Stimulated activated CD4-positive, alpha-beta T cell treated with anti-CD3 and anti-CD28 coated beads, Interleukin-2, amount 100 ng/mL, for 48 hours (primary cell): ENCODE results near the gene FA2H.
A peak's percentile ranks its signal among the peaks of the same experiment; 100 is the strongest.

ENCODE experiments used
- DNase-seq, 2 donors: peaks; one replicate each; pipeline ENCODE4 v3.0.0-alpha.2; 2020

The FA2H gene

DNA sequence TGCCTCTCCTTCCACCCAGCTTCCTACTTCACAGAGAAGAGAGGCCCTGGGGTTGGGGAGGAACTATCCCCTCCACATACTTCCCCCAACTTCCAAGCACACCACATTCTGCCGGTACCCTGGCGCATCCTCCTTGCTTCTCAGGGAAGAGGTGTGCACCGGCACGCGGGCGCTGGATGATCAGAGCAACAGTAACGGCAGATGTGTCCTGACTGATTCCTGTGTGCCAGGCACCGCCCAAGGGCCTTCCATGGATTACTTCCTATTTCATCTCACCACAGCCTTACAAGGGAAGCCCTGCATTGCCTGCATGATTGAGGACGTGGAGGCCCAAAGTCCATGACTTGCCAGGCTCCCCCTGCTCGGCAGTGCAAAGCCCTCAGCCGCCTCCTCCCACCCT is 52.9 kb downstream of the FA2H start:
- no peak for DNase-seq

DNA sequence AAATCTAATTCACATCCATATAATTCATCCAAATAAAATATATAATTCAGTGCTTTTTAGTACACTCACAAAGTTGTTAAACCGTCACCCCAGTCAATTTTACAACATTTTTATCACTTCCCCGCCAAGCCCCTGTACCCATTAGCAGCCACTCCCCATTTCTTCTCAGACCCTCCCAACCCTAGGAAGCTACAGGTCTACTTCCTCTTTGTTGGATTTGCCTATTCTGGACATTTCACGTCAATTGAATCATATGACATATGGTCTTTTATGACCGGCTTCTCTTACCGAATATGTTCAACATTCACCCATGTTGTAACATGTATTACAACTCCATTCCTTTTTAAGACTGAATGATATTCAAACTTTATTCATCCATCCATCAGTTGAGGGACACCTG is 54.0 kb downstream of the FA2H start:
- DNase-seq: no peak

DNA sequence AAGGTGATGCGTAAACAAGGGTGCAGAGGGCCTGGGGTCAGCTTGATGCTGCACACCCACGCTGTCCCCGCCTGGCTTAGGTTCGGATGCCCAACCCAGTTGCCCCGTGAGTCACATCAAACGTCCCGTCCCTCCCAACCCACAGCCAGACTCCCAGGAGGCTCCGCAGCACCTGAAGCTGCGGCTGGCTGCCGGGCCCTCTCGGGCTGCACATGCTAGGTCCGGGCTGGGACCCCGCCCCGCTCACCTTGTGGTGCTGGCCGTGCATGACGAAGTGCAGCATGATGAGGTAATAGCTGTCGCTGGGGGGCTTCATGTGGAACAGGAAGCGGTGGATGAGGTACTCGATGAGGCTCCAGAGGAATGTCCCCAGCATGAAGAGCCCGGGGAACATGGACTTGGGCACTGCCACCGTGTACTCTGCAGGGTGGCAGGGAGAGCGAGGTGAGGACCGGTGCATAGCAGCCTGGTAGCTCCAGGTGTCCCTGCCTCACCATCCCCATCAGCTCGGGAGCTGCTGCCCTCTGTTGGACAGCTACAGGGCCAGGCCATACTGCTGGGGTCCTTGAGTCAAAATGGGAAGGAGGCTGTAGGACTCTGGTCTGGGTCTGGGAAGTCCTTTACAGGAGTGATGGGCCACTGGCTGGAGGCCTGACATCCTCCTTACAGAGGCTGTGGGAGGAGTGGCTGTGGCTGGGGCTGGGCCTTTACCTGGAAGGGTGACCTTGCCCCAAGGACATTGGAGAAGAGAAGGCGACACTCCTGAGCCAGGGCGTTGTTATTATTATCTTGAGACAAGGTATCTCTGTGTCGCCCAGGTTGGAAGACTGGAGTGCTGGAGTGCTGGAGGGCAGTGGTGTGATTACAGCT is 55.6 kb downstream of the FA2H start:
- no peak for DNase-seq

DNA sequence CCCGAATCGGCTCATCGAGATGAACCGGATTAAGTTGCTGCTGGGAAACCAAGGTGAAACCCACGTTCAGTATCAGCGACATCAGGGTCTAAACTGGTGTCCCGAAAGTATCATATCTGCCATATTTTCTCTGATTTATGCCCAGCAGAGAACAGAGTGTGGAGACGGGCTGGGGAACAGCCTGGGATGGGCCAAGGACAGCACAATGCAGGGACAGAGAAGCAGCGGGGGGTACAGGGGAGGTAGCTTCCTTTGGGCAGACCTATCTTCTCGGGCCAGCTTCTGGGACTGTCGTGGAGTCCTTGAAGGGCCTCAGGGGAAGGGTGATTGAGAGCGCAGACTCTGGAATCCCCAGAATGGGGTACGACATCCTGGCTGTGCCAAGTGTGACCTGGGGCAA is 56.5 kb downstream of the FA2H start:
- DNase-seq: no peak

DNA sequence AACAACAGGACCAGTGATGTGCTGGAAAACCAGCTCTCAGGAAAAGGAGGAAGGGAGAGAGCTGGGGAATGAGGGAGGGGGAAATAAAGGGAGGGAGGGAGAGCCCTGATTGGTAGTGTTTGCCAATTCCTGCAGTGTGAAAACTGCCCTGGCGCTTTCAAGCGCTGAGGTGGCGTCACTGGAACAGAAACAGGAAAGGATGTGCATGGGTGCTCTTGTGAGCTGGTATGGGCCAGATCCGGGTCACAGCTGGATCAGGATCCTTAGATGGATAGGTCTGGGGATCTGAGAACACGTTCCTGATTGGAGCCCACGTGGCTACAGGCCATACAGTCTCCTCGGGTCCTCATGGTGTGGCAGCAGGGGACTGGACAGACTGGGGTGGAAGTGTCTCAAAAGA is 57.3 kb downstream of the FA2H start:
- no peak for DNase-seq

DNA sequence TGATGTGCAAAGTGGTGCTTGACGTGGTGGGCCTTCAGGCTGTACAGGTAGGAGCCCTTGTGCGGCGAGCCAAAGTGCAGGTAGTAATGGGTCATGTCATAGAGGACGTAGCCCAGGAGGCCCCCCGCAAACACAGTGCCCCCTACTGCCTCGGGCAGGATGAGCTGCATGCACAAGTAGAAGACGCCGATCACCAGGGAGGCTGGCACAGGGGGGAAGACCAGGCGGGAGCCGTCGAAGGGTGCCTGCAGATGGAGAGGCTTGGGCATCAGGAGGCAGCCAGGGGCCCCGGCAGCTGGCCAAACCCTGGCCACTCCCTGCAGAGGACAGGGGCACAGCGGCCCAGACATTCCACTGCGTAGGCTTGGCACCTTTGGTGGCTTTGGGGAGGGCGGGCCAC is 58.3 kb downstream of the FA2H start:
- DNase-seq: no peak

DNA sequence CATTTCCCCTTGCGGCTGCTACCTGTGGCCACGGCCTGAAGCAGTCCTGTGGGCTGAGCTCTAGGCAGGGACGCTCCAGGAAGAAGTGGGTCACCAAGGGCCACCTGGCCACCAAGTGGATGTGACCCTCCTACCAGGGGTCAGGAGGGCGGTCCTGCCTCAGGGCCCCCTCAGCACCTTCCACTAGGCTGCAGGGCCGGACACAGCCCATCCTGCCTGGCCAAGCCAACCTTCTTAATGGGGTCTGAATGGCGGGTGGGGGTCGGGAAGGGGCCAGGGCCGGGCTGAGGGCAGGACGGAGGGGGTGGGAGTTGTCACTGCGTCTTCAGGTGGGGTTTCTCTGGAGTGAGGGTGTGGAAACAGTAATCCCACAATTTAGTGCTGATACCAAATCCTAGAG is 60.7 kb downstream of the FA2H start:
- no peak for DNase-seq

DNA sequence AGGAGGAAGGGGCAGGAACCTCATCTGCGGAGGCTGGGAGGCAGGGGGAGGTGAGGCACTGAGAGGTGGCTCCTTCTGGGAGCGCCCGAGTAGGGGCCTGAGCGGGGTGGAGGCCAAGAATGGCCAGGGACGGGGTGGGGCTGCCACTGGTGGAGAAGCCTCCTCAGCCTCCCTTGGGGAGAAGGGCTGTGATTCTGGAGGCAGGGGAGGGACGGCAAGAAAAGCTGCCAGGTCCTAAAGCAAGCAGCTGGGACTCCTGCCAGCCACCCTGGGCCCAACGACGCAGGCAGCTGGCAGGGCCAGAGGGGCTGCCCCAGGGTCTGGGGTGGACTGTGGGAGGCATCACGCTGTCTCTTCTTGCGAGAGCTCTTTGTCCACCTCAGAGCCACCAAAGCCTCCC is 61.3 kb downstream of the FA2H start:
- DNase-seq: no peak

DNA sequence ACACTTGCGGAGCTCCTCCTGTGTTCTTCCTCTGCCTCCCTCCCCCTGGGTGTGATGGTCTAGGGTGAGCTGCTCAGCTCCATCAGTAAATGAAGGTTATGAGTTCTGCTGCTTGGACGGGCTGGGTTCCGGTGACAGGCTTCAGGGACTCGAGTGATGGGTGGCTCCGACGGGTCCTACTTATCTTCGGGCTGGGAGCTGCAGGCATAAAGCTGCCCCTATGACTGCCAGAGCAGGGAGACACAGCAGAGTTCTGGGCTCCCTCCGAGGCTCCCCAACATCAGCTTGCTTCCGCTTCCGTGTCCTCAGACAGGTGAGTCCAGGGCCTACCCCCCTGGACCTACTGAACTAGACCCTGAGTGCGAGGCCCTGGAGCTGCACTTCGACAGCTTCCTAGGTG is 62.7 kb downstream of the FA2H start:
- DNase-seq: no peak

DNA sequence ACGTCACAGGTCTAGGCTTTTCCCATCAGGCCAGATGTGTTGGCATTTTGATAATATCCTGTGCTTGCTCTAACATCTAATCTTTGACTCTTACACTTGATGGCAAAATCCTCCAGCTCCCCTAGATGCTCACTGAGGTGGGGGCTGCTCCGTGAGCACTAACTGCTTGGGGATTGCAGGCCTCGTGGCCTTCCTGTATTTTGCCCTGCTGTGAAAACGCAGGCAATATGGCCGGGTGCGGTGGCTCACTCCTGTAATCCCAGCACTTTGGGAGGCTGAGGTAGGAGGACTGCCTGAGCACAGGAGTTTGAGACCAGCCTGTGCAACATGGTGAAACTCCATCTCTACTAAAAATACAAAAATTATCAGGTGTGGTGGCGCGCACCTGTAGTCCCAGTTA is 64.2 kb downstream of the FA2H start:
- no peak for DNase-seq

DNA sequence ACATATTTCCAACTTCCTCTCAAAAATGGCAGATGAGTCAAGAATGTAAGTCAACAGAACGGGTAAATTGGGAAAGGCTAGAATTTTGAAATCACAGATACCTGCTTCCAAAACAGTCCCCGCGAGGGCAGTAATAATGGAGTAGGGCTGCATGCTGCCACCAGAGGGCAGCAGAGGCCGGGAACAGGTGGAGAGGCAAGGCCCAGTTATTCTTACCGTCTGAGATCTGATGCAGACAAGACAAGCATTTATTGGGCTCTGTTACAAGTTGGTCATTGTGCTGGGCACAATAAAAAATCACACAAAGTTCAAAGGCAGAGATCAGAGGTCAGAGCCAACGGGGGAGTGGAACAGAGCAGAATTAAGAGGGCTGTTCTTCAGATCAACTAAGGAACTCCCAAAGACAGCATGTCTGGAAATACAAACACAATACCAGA is 65.2 kb downstream of the FA2H start:
- peak; percentile 80 to 86 for DNase-seq

DNA sequence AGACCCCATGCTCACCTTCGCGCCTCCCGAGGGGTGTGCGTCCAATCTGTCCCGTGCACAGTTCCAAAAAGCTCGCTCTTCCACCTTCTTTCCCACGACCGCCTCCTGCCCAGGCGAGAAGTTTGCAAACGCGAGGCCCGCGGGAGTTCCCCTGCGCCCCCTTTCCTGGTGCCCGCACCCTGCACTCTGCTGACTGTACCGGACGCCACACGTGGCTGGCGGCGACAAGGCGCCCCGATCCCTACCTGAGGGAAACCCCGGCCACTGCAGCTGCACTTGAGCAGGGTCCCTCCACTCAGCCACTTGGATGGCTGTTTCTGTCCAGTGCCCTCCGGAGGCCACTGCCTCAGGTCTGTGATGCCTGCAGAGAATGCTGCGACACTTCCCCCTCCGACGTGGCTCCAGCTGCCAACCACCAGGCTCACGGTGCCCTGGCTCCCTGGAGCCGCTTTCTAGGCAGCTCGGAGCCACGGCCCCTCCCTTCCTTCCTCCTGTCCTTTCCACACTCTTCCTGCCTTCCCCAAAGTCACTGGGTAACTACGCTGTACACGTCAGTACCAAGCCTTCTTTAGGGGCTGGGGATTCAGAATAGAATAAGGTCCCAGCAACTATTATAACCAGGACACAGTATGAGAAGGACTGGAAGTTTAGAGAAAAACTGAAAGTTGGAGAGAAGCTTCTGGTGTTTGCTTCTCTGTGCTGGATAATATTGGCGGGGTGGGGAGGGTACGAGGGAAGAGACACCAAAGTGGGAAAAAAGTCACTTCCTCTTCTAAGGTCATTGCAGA is 74.0 kb downstream of the FA2H start, which contains the start of gene MLKL:
MLKL (minus strand) TSS at position 425 of the 788 bp plus-strand sequence. CDS start 5,105 bp downstream, outside the sequence.
- DNase-seq: peak; percentile 41 to 47

DNA sequence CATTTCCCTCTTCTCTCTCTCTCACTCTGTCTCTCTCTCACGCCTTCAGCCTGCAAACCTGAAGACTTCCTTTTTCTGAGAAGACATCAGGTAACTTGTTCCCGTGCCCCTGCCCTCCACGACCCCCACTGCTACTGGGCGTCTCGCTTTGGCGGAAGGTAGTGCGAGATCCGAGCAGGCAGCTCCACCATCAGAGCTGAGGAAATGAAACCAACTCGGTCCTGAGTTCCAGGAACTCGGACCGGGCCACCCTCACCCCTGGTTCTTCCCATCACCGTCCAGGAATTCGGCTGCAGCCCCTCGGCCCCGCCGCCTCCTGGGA is 74.5 kb downstream of the FA2H start:
- DNase-seq: peak; percentile 17 to 24

DNA sequence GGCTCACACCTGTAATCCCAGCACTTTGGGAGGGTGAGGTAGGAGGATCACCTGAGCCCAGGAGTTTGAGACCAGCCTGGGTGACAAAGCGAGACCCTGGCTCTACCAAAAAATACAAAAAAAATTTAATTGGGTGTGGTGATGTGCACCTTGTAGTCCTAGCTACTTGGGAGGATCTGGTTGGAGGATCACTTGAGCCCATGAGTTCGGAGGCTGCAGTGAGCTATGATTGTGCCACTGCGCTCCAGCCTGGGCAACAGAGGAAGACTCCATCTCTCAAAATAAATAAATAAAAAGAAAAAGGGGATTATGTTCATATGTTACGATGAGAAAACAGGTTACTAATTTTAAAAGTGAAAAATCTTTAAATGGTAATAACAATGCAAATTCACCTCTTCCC is 75.0 kb downstream of the FA2H start:
- DNase-seq: no peak

DNA sequence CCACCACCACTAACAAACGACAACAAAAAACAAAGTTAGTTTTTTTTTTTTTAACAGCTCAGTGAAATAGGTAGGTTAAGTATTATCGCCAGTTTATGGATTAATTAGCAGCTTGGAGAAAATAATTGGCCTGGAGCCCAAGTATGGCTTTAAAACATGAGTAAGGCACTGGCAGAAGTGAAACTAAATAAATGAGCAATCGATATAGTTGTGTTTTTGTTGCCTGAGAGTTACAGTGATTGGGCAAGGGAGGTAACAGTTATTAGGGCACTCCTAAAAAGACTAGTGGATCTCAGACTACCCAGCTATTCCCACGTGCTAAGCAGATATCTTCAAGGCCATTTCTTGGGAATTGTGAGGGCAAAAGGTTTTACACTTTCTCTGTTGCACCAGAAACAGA is 76.4 kb downstream of the FA2H start:
- DNase-seq: no peak

DNA sequence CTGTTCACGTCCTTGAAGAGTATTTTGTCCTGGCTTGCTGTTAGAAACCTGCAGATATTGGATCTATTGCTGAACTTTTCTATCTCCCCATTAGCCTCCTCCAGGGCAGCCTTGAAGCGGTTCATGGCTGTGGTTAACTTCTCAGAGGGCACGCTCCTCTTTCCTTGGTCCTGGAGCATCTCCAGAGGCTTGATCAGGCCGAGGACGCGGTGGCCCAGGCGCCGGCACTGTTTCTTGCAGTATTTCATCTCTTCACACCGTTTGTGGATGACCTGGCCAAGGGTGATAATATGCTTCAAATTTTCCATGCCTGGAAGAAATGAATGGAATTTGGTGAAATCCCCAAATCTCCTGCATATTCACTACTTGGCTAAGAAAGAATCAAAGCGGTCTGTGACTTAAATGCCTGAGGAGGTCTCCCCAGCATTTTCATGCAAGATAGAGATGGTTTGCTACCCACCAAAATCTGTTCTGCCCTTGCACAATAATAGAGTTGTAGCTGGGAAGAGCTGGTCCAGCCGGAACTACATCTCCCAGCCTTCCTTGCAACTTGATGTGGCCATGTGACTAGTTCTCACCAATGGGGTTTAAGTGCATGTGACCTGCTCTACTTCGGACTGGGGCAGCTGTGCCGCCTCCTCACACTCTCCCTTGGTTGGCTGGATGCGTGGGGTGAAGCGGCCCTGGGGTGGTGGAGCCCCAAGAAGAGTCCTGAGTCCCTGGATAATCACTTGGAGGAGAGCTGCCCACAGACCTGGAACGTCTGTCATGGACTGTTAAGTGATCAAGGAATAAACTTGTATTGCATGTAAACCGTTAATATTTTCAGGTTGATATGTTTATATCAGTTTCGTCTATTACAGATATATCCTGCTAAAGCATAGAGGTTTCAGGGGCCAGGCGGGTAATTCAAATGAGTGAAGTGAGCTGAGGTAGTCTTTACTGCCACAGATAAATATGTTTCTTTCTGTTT is 78.9 kb downstream of the FA2H start:
- peak; percentile 39 to 52 for DNase-seq

DNA sequence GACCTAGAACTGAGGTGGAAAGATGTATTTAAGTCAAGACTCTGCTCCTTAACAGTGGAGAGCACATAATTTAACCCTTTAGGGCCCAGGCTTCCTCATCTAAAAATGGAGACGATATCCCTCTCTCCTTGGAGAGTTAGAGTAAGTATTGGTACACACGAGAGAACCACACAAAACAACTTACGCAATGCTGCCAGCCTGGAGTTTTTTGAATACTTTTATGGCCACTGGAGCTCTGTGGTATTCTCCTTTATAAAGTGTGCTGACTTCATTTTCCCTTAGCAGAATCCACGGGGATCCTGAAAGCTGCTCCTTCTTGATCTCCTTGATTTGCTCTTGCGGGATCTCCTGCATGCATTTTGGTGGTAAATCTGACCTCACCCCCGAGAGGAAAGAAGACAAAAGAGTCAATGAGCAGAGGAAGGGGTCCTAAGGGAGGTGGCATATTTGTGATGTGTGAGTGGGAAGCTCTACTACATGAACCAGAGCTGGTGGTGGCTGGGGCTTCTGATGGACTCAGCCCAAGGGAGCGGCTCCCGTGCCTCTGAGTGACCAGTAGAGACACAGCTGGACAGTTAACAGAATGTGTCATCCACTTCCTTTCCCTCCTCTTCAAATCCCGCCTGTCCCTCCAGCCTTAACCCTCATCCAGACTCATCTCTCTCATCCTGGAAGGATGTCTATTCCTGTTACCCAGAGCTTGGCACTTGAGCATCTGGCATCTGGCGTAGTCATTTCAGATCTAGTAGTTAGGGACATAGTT is 83.3 kb downstream of the FA2H start:
- no peak for DNase-seq

DNA sequence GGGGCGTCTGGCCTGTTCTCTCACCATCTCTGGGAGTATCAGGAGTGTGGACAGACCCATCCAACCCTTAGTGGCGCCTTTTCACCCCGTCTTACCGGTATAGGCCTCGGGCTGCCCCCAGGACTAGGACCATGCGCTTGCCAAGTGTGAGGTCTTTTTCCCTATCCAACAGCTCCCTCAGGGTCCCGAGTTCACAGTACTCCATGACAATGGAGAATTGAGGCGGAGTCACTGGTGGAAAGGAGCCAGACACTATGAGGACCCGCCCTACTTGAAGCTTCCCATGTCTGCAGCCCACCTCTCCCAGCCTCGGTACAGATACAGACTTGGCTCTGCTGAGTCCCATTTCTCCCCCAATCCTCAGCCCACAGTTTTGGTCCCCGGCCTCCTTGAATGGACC is 92.1 kb downstream of the FA2H start:
- no peak for DNase-seq

DNA sequence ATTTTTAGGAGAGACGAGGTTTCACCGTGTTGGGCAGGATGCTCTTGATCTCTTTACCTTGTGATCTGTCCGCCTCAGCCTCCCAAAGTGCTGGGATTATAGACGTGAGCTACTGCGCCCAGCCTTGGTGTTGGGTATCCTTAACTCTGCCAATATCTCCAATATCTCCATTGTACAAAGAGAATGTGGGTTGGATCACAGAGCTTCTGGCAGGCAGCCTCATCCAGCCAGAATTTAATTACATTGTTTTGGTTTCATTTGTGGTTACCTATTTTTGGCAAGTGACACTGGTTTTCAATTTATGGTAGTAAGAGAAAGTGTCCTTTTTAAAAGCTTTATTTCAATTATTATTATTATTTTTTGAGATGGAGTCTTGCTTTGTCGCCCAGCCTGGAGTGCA is 93.9 kb downstream of the FA2H start:
- DNase-seq: no peak

DNA sequence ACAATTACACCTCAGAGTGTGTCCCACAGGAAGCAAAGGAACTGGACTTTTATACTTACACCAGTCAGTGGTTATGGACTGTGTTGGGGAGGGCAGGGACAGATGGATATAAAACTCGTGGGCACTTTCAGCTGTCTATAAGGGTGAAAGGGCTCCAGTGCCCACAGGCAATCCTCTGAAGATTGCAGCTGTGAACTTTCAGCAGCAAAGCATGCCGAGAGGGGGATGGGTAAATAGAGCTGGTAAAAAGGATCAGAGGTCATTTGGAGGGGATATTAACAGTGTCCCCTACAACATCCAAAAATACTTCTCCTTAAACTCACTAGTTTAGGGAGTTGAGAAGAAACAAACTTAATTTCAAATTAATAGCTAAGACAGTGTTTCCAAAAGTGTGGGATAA is 94.6 kb downstream of the FA2H start:
- no peak for DNase-seq

DNA sequence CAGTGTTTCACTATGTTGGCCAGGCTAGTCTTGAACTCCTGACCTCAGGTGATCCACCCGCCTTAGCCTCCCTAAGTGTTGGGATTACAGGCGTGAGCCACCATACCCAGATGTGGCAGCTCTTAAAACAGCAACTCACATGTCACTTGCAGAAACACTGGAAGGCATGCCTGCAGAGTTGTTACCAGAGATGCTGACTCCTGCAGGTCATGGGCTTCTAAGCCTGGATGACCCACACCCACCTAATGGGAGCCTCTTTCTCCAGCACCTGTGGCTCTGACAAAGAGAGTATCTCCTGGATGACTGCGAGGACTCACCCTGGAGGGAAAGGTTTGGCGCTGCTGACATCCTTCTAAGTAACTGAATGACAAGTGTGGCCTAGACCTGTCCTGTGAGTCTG is 96.8 kb downstream of the FA2H start:
- no peak for DNase-seq

DNA sequence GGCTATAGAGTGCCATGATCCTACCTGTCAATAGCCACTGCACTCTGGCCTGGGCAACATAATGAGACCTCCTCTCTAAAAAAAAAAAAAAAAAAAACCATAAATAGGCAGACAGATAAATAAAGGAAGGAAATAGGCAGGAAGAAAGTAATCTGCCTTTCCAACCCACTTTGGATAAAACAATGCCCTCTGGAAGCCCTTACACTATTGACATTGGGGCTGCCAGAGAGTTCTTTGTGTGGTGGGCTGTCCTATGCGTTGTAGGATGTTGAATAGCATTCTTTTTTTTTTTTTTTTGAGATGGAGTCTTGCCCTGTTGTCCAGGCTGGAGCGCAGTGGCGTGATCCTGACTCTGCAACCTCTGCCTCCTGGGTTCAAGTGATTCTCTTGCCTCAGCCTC is 100.7 kb downstream of the FA2H start:
- no peak for DNase-seq
